ENCODE data around the gene TLX3.
A peak's percentile ranks its signal among the peaks of the same experiment; 100 is the strongest.

The TLX3 gene

DNA sequence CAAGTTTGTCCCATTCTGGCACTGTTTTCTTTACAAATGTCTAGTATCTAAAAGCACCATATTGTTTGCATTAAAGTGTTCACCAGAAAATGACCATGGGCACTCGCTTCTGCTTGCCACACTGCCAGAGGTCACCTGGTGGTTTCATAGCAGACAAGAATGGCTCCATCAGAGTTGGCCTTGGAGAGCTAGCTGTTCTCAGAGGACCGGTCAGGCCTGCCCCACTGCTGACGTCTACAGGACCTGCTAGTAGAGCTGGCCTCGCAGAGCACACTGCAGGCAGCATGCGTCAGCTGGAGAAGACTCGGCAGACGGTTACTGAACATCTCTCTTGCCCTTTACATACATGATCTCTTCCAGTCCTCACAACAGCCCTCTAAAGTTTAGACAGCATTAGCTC lies 8.7 kb upstream of the TLX3 start:
- TF ChIP-seq, protein P1, sequence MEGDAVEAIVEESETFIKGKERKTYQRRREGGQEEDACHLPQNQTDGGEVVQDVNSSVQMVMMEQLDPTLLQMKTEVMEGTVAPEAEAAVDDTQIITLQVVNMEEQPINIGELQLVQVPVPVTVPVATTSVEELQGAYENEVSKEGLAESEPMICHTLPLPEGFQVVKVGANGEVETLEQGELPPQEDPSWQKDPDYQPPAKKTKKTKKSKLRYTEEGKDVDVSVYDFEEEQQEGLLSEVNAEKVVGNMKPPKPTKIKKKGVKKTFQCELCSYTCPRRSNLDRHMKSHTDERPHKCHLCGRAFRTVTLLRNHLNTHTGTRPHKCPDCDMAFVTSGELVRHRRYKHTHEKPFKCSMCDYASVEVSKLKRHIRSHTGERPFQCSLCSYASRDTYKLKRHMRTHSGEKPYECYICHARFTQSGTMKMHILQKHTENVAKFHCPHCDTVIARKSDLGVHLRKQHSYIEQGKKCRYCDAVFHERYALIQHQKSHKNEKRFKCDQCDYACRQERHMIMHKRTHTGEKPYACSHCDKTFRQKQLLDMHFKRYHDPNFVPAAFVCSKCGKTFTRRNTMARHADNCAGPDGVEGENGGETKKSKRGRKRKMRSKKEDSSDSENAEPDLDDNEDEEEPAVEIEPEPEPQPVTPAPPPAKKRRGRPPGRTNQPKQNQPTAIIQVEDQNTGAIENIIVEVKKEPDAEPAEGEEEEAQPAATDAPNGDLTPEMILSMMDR (IDR thresholded peaks at IDR 0.05; ENCODE audit: low read depth, low read length, missing control alignments) = no peak
- H3K4me3 ChIP-seq (ENCODE audit: low read depth, low read length) = no peak overlapping the region
- no peak for DNase-seq (ENCODE audit: low read depth)

DNA sequence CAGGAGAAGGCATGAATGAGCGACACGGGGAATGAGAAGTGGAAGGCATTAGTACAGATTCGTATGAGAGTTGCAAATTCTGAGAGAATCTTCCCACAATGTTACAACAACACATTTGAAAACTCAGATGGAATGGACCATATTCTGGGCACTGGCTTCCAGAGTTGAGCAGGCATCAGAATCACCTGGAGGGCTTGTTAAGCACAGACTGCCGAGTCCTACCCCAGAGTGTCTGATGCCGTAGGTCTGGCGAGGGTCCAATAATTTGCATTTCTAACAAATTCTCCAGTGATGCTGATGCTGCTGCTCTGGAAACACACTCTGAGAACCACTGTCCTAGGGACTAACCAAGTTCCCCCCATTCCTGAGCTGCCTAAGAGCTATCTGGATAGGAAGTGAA lies 2.9 kb upstream of the TLX3 start:
- H3K4me3 ChIP-seq (ENCODE audit: low read depth, low read length) = no peak overlapping the region
- TF ChIP-seq, protein P1 (IDR thresholded peaks at IDR 0.05; ENCODE audit: low read depth, low read length, missing control alignments) = no peak
- DNase-seq (ENCODE audit: low read depth) = no peak

DNA sequence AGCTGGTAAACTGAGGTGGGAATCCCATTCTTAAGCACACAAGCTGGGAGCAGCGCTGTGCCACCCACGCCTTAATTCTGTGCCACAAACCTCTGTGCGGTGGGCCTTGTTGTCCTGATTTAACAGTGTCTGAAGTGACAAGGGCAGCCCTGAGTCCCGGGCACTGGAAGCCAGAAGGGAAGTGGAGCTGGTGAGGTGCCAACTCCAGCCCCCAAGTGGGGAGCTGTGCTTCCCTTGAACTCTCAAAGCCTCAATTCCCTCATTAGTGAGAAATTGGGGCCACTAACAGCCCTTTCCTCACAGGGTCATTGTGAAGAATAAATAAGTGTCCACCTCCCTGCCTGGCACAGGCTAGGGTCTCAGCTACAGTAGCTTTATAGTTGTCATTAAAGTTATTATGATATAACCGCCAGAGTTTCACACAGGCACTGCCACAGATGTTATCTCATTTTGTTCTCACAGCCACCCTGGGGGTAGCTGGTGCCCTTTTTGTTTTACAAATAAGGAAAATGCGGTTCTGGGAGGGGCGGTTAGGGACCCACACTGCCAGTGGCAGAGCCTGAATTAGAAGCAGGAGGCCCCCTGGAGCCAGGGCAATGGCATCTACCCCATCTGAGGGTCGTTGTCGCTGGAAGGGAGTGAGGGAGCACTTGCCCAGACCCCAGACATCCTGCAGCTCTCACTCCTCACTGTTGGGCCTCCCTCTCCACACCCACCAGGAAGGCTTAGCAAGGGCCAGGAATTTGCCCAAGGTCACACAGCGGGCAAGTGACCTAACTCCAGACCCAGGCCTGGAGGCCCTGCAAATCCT lies 2.1 kb upstream of the TLX3 start:
- no peak overlapping the region for H3K4me3 ChIP-seq (ENCODE audit: low read depth, low read length)
- DNase-seq (ENCODE audit: low read depth) = no peak
- TF ChIP-seq, protein P1 (IDR thresholded peaks at IDR 0.05; ENCODE audit: low read depth, low read length, missing control alignments) = no peak

DNA sequence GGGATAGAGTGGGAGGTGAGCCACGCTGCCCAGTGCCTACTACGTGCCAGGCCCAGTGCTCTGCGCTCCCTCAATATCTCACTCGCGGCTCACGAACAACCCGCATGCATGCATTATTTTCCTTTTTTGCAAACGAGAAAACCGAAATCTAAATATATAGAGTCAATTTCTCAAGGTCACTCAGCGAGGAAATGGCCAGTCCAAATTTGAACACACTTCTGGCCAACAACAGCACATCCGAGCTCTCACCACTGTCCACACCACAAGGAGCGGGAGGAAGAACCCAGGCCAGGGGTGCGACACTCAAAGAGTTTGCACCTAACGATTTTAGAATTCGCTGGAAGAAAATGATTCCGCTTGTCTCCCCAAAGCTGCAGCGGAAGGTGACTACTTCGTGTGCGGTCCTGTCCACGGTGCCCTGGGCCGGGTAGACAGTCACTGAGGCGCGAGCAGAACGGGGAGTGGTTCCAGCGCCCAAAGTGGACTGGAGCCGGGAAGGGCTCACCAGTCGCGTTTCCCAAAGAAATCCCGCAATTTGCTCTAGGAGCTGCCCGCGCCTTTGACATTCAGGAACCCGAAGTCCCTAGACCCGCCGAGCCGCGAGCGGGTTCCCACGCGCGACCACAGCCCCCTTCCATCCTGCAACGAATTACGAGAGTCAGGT lies 1.1 kb upstream of the TLX3 start:
- TF ChIP-seq, protein P1 (IDR thresholded peaks at IDR 0.05; ENCODE audit: low read depth, low read length, missing control alignments) = no peak
- no peak for DNase-seq (ENCODE audit: low read depth)
- no peak overlapping the region for H3K4me3 ChIP-seq (ENCODE audit: low read depth, low read length)

DNA sequence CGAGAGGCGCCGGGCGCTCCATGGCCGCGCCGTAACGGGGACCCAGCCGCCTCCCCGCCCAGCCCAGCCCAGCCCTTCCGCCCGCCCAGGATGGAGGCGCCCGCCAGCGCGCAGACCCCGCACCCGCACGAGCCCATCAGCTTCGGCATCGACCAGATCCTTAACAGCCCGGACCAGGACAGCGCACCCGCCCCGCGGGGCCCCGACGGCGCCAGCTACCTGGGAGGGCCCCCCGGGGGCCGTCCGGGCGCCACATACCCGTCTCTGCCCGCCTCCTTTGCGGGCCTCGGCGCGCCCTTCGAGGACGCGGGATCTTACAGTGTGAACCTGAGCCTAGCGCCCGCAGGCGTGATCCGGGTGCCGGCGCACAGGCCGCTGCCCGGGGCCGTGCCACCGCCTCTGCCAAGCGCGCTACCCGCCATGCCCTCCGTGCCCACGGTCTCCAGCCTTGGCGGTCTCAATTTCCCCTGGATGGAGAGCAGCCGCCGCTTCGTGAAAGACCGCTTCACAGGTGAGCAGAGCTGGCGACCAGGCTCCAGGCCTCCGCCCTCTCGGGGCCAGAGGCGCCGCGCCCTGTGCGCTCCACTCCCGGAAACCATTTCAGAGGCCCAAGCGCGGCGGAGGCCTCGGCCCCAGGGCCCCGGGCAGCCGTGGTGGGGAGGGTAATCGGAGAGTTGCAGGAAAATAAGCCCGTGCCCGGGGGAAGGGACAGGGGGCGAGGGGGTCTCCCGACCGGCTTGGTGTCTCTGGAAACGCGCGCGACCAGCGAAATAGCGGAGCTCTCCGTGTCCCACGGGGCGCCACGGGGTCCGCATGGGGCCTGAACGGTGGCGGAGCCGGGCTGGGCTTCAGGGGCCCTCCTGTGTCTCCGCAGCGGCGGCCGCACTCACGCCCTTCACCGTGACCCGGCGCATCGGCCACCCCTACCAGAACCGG lies 496 bp downstream of the TLX3 start:
- no peak overlapping the region for H3K4me3 ChIP-seq (ENCODE audit: low read depth, low read length)

DNA sequence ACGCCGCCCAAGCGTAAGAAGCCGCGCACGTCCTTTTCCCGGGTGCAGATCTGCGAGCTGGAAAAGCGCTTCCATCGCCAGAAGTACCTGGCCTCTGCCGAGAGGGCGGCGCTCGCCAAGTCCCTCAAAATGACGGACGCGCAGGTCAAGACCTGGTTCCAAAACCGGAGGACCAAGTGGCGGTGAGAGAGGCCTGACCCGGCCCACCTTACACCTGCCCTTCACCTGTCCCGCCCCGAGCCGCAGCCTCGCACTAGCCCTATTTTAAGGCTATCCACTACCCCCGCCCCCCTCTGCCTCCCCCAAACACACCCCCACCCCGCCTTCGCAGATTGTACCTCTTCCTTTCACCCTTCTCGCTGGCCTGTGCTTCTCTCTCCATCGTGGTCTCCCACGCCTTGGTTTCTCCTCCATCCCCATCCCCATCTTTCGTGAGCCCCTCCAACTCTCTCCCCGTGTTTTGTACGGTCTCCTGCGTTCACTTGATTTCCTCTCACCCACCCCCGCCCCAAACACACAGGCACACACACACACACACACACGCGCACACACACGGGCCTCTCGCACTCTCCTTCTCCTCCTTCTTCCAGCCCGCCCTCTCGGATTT lies 1.3 kb downstream of the TLX3 start:
- DNase-seq (ENCODE audit: low read depth) = no peak
- H3K4me3 ChIP-seq (ENCODE audit: low read depth, low read length) = no peak overlapping the region
- TF ChIP-seq, protein P1 (IDR thresholded peaks at IDR 0.05; ENCODE audit: low read depth, low read length, missing control alignments) = peak; percentile 29

More for the DNA sequence above, 496 bp downstream of the TLX3 start:
- TF ChIP-seq, protein P1 (IDR thresholded peaks at IDR 0.05; ENCODE audit: low read depth, low read length, missing control alignments) = no peak
- DNase-seq (ENCODE audit: low read depth) = no peak

Data from GM12864 (cell line).